WI38 (cell line): Measurements from ENCODE around the gene TMEM184B.
A peak's percentile ranks its signal among the peaks of the same experiment; 100 is the strongest.

Experiments used
- H3K4me3 ChIP-seq: 2 replicates; pipeline ENCODE4 v1.5.1; 2011; ENCODE audit warnings: low read depth, mild to moderate bottlenecking, control low read depth, low read length
- TF ChIP-seq, protein P1 (sequence below): IDR thresholded peaks from 2 replicates; pipeline ENCODE4 v1.5.1; 2012; ENCODE audit warnings: low read depth, mild to moderate bottlenecking, control low read depth, low read length

Gene TMEM184B

GRCh38 chr22:38246046-38246658, 26.7 kb downstream of the TMEM184B start:
- no peak overlapping the region for H3K4me3 ChIP-seq
- TF ChIP-seq, protein P1, sequence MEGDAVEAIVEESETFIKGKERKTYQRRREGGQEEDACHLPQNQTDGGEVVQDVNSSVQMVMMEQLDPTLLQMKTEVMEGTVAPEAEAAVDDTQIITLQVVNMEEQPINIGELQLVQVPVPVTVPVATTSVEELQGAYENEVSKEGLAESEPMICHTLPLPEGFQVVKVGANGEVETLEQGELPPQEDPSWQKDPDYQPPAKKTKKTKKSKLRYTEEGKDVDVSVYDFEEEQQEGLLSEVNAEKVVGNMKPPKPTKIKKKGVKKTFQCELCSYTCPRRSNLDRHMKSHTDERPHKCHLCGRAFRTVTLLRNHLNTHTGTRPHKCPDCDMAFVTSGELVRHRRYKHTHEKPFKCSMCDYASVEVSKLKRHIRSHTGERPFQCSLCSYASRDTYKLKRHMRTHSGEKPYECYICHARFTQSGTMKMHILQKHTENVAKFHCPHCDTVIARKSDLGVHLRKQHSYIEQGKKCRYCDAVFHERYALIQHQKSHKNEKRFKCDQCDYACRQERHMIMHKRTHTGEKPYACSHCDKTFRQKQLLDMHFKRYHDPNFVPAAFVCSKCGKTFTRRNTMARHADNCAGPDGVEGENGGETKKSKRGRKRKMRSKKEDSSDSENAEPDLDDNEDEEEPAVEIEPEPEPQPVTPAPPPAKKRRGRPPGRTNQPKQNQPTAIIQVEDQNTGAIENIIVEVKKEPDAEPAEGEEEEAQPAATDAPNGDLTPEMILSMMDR, result no peak

DNA sequence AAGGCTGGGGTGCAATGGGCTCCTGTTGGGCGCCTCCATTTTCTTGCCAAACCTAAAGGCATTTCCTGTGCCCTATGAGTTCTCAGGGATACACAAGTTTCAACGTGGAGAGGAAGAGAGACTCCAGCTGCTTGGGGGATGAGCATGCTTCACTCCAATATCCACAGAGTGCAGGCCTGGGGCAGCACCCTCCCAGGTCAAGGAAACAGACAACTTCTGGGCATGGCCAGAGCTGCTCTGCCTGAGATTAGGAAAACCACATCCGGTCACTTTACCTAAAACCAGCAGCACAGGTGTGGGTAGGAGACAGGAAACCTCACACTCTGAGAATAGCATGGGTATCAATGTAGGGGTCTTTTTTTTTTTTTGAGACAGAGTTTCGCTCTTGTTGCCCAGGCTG, 28.7 kb downstream of the TMEM184B start:
- TF ChIP-seq, protein P1, result no peak
- H3K4me3 ChIP-seq, result no peak overlapping the region

- TF ChIP-seq, protein P1, result no peak
- no peak overlapping the region for H3K4me3 ChIP-seq
These were observed 29.6 kb downstream of the TMEM184B start for GRCh38 chr22:38243007-38243765.

- no peak overlapping the region for H3K4me3 ChIP-seq
- TF ChIP-seq, protein P1, result no peak
These were observed 32.0 kb downstream of the TMEM184B start for GRCh38 chr22:38240734-38241252.

DNA sequence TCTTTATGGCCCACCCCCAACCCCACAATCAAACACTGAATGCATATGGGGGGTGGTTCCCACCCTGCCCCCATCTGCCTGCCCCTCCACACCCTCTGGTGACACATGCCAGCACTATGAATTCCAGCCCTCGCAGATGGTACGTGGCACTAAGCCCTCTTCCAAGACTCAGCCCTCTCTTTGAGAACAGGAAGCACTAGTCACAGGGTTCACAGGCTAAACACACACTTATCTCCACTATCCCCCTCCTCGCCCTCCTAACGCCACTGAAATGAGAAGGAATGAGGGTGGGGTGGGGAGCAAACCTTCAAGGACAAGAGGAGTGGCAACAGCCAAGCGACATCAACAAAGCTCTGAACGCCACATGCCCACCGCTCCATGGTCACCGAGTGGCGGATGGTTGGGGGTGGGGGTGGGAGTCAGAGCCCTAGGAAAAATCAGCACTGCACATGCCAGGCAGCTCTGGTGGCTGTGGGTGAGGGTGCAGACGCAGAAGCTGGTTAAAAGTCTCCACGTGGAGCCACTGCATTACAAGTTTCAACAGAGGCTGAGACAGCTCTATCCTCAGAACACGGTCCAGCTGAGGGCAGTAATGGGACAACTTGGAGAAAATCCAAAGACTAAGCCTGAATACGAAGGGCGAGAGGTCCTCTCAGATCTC, 33.6 kb downstream of the TMEM184B start:
- TF ChIP-seq, protein P1, result 0 out of 2 replicates have a peak, but pooled peaks have one; percentile 11
- H3K4me3 ChIP-seq, result peak overlapping the region; percentile 8; the same call in 1 of the 2 replicates

DNA sequence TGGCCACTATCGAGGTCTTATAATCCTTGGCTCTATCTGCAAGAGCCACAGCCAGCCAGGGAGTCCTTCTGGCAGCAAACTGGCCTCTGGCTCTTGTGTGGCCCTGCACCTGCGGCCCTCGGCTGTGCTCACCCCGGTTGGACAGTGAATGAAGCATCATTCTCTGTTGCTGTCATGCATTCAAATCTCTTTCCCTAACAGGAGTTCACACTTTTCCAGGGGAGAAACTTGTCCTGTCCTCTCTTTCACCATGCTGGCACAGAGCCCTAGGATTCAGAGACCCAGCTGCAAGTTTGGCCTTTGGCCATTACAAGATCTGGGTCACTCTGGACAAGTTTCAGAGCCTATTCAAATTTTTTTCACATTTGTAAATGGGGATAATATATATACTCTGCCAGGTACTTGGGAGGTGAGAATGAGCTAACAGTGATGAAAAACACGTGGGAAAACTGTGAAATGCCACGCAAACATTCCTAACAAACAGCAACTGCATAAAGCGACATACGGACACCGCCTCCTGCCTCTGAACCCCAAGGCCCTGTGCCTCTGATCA, 34.2 kb downstream of the TMEM184B start:
- peak overlapping the region; percentile 8; the same call in 1 of the 2 replicates for H3K4me3 ChIP-seq
- TF ChIP-seq, protein P1, result no peak
